ENCODE measurements around the gene SPAG5.

The SPAG5 gene

DNA sequence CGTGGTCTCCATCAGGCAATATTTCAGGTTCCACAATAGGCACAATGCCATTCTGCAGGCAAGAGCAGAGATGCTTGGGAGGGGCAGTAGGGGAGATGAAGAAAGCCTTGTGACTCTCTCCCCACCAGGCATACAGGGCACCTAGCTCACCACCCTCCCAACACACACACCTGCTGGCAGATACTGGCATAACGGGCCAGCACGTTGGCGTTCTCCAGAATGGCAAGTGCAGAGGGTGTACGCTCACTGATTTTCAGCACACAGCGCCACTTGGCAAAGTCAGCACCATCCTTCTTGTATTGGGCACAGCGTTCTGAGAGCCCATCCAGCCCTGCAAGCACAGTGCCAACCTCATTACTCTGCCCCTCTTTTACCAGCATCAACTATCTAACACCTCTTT is 24.3 kb downstream of the SPAG5 start:
- Histone ChIP-seq H3K79me2 (ENCODE audit: control insufficient read depth, low read length) (peaks cover 17% of the 10 kb centered on the region), H3F3A (ENCODE audit: control insufficient read depth, insufficient read depth) (peaks cover 15% of the 10 kb centered on the region), H3K4me1 (ENCODE audit: control insufficient read depth, low read length) (peaks cover 42% of the 10 kb centered on the region), H3K27ac (ENCODE audit: low read depth, low read length) (no peak overlapping the region), H3K4me2 (ENCODE audit: low read length) (no peak overlapping the region), H3K9me3 (ENCODE audit: control insufficient read depth, insufficient read depth, low read length) (no peaks in the 10 kb centered on the region), H4K20me1 (ENCODE audit: control insufficient read depth, insufficient read depth, low read depth, low read length) (no peaks in the 10 kb centered on the region), H3K9me2 (replicated peaks; ENCODE audit: control insufficient read depth, low read length) (no peaks in the 10 kb centered on the region), H3K36me3 (ENCODE audit: control insufficient read depth, low read length) (peaks cover 64% of the 10 kb centered on the region), H3K27me3 (ENCODE audit: control insufficient read depth, low read length) (no peaks in the 10 kb centered on the region), H3K4me3 (ENCODE audit: low read length) (no peak overlapping the region)
- TF ChIP-seq CTCF (IDR thresholded peaks at IDR 0.05; ENCODE audit: low read depth, low read length, poor library complexity, severe bottlenecking) (no peak), EZH2phosphoT487 (IDR thresholded peaks at IDR 0.05; ENCODE audit: borderline replicate concordance, low read length) (no peak)

DNA sequence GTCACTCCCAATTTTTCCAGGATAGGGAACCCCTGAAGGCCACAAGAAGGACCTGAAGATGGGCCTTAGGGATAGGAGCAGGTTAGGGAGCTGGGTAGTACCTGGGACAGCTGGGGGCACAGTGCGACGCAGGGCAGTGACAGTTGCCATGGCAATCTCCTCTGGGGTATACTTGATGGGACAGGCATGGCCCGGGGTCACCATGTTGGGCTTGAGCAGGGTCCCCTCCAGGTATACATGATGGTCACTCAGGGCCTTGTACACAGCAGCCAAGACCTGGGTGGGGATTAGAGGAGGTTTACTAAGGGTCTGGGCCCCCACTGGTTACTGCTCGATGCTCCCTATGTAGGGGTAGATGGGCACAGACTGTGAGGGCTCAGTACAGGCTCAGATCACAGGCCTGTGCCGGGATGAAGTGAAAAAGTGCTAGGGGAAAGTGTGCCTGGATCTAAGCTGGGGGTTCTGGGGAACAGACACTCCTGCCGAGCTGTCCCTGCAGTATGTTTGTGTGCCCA is 24.8 kb downstream of the SPAG5 start:
- Histone ChIP-seq H3K4me1 (ENCODE audit: control insufficient read depth, low read length) (peaks cover 46% of the 10 kb centered on the region), H3K27me3 (ENCODE audit: control insufficient read depth, low read length) (no peaks in the 10 kb centered on the region), H3K27ac (ENCODE audit: low read depth, low read length) (no peak overlapping the region), H3K79me2 (ENCODE audit: control insufficient read depth, low read length) (peaks cover 19% of the 10 kb centered on the region), H3K4me2 (ENCODE audit: low read length) (no peak overlapping the region), H4K20me1 (ENCODE audit: control insufficient read depth, insufficient read depth, low read depth, low read length) (no peaks in the 10 kb centered on the region), H3K4me3 (ENCODE audit: low read length) (no peak overlapping the region), H3K9me3 (ENCODE audit: control insufficient read depth, insufficient read depth, low read length) (no peaks in the 10 kb centered on the region), H3K36me3 (ENCODE audit: control insufficient read depth, low read length) (peaks cover 59% of the 10 kb centered on the region), H3K9me2 (replicated peaks; ENCODE audit: control insufficient read depth, low read length) (no peaks in the 10 kb centered on the region), H3F3A (ENCODE audit: control insufficient read depth, insufficient read depth) (peaks cover 12% of the 10 kb centered on the region)
- TF ChIP-seq CTCF (IDR thresholded peaks at IDR 0.05; ENCODE audit: low read depth, low read length, poor library complexity, severe bottlenecking): no peak
- no peak for TF ChIP-seq EZH2phosphoT487 (IDR thresholded peaks at IDR 0.05; ENCODE audit: borderline replicate concordance, low read length)

DNA sequence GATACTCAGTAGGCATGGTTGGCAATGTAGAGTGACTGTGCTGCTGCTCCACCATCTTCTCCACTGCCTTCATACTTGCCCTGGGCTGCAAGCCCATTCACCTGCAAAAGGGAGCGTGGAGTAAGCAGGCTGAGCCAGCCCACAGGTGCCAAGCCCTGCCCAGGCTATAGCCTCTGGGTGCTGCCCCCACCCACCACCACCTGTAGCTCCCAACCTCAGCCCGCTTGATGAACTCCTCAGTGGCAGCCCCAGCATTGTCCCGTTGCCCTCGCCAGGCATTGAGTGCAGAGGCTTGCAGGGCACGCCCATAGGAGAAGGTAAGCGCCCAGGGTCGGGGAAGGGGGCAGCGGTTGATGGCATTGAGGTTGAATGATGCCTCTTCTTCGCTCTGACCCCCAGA is 25.3 kb downstream of the SPAG5 start:
- no peaks in the 10 kb centered on the region for H4K20me1 ChIP-seq (ENCODE audit: control insufficient read depth, insufficient read depth, low read depth, low read length)
- TF ChIP-seq CTCF (IDR thresholded peaks at IDR 0.05; ENCODE audit: low read depth, low read length, poor library complexity, severe bottlenecking) (no peak), EZH2phosphoT487 (IDR thresholded peaks at IDR 0.05; ENCODE audit: borderline replicate concordance, low read length) (no peak)
- no peaks in the 10 kb centered on the region for H3K9me2 ChIP-seq (replicated peaks; ENCODE audit: control insufficient read depth, low read length)
- H3K4me1 ChIP-seq (ENCODE audit: control insufficient read depth, low read length): peaks cover 50% of the 10 kb centered on the region
- no peak overlapping the region for H3K4me2 ChIP-seq (ENCODE audit: low read length)
- no peak overlapping the region for H3K4me3 ChIP-seq (ENCODE audit: low read length)
- peaks cover 19% of the 10 kb centered on the region for H3K79me2 ChIP-seq (ENCODE audit: control insufficient read depth, low read length)
- no peak overlapping the region for H3K27ac ChIP-seq (ENCODE audit: low read depth, low read length)
- no peaks in the 10 kb centered on the region for H3K9me3 ChIP-seq (ENCODE audit: control insufficient read depth, insufficient read depth, low read length)
- H3K36me3 ChIP-seq (ENCODE audit: control insufficient read depth, low read length): peaks cover 54% of the 10 kb centered on the region
- no peaks in the 10 kb centered on the region for H3K27me3 ChIP-seq (ENCODE audit: control insufficient read depth, low read length)
- peaks cover 12% of the 10 kb centered on the region for H3F3A ChIP-seq (ENCODE audit: control insufficient read depth, insufficient read depth)

Data from DOHH2 (cell line).